ENCODE results near the gene KIF12. TPM values are rescaled to one million over a fixed set of nuclear protein-coding genes. Genes with fewer than 3 reads are reported as not detected.
"Not testable (repeated sequence)": the region's sequence is repeated elsewhere in the genome, so short reads cannot be mapped to it uniquely, and the experiment has no call there.

KIF12 gene
- total and polyA plus RNA-seq, 2 experiments from 2014 or later: 39.9 to 97.3 TPM

DNA sequence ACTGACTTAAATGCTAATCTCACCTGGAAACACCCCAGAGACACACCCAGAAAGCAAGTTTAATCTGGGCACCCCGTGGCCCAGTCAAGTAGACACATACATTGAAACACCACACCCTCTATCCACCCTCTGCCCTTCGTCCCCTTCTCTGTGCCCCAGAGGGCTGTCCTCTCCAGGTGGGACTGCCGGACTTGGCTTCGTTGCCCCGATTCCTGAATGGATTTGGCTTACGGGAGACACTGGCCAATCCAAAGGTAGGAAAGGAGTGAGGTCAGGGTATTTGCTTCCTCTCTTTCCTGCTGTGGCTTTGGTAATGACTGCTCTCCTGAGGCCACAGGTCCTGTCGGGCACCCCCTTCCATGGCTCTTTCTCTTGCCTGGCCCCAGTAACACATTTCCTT, 31.0 kb upstream of the KIF12 start:
- no peak overlapping the region for H3K27ac ChIP-seq
- no peaks in the 10 kb centered on the region for H3K9me2 ChIP-seq (replicated peaks; ENCODE audit: insufficient read depth)
- no peaks in the 10 kb centered on the region for H3K27me3 ChIP-seq
- H4K20me1 ChIP-seq (ENCODE audit: insufficient read depth, poor library complexity, severe bottlenecking): no peaks in the 10 kb centered on the region
- H3K79me2 ChIP-seq: no peaks in the 10 kb centered on the region
- WGBS (ENCODE audit: low lambda C conversion rate, missing lambda C conversion rate): 87% methylated on average over 7 of the region's 7 CpGs
- H3K9me3 ChIP-seq (ENCODE audit: low read depth): no peaks in the 10 kb centered on the region
- no peak overlapping the region for H3K4me3 ChIP-seq
- H3K4me2 ChIP-seq: no peak overlapping the region
- TF ChIP-seq EZH2 (IDR thresholded peaks at IDR 0.05; ENCODE audit: borderline replicate concordance) (no peak), CTCF (IDR thresholded peaks at IDR 0.05; ENCODE audit: poor library complexity) (no peak)
- H3K4me1 ChIP-seq (ENCODE audit: insufficient read depth): peaks cover under 1% of the 10 kb centered on the region
- H3K36me3 ChIP-seq (replicated peaks; ENCODE audit: insufficient read depth, low read depth): no peaks in the 10 kb centered on the region
- DNase-seq (ENCODE audit: low spot score): no peak
- no peak overlapping the region for H2AFZ ChIP-seq

GRCh38 chr9:114128759-114129158, 29.7 kb upstream of the KIF12 start:
- not testable (repeated sequence) for H3K36me3 ChIP-seq (replicated peaks; ENCODE audit: insufficient read depth, low read depth); H3K27me3 ChIP-seq; H2AFZ ChIP-seq; H3K4me3 ChIP-seq; H3K4me2 ChIP-seq; H3K27ac ChIP-seq; H3K9me3 ChIP-seq (ENCODE audit: low read depth); DNase-seq (ENCODE audit: low spot score); H4K20me1 ChIP-seq (ENCODE audit: insufficient read depth, poor library complexity, severe bottlenecking); H3K9me2 ChIP-seq (replicated peaks; ENCODE audit: insufficient read depth); H3K79me2 ChIP-seq
- H3K4me1 ChIP-seq (ENCODE audit: insufficient read depth): peaks cover 13% of the 10 kb centered on the region
- 88% methylated on average over 3 of the region's 3 CpGs for WGBS (ENCODE audit: low lambda C conversion rate, missing lambda C conversion rate)

GRCh38 chr9:114126247-114127060, 27.4 kb upstream of the KIF12 start:
- Histone ChIP-seq H3K27ac (no peak overlapping the region), H3K4me1 (ENCODE audit: insufficient read depth) (peaks cover 24% of the 10 kb centered on the region), H3K4me2 (no peak overlapping the region), H3K27me3 (no peaks in the 10 kb centered on the region), H4K20me1 (ENCODE audit: insufficient read depth, poor library complexity, severe bottlenecking) (no peaks in the 10 kb centered on the region), H3K79me2 (no peaks in the 10 kb centered on the region), H3K36me3 (replicated peaks; ENCODE audit: insufficient read depth, low read depth) (no peaks in the 10 kb centered on the region), H3K4me3 (no peak overlapping the region), H2AFZ (no peak overlapping the region), H3K9me2 (replicated peaks; ENCODE audit: insufficient read depth) (no peaks in the 10 kb centered on the region), H3K9me3 (ENCODE audit: low read depth) (no peaks in the 10 kb centered on the region)
- TF ChIP-seq EZH2phosphoT487 (IDR thresholded peaks at IDR 0.05; ENCODE audit: low read depth, severe bottlenecking, unreplicated experiment): no peak
- TF ChIP-seq CTCF (IDR thresholded peaks at IDR 0.05; ENCODE audit: poor library complexity): no peak
- TF ChIP-seq EZH2 (IDR thresholded peaks at IDR 0.05; ENCODE audit: borderline replicate concordance): no peak
- no peak for DNase-seq (ENCODE audit: low spot score)
- WGBS (ENCODE audit: low lambda C conversion rate, missing lambda C conversion rate): 86% methylated on average over 13 of the region's 13 CpGs

DNA sequence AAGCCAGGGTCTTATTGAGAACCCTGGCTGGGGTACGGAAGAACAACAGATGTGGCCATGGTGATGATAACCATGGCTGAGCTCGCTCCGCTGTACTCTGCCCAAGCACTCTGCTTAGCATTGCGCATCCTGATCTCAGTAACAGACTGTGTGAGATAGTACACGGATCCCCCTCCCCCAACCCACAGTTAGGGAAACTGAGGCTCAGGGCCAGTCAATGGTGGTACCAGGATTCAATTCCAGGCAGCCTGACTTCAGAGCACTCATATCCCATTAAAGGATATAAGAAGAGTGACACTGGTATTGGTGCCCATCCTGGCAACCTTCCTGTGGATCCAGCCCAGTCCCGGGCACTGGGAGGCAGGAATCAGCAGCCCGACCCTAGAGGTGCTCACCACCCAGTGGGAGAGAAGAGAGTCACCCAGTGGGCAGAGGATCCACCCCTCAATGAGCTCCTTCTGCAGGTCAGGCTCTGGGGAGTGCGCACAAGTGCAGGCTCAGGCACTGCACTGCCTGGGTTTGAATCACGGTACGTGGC, 26.5 kb upstream of the KIF12 start:
- Histone ChIP-seq H3K9me2 (replicated peaks; ENCODE audit: insufficient read depth) (no peaks in the 10 kb centered on the region), H3K4me1 (ENCODE audit: insufficient read depth) (peaks cover 29% of the 10 kb centered on the region), H3K4me2 (no peak overlapping the region), H4K20me1 (ENCODE audit: insufficient read depth, poor library complexity, severe bottlenecking) (no peaks in the 10 kb centered on the region), H3K27ac (no peak overlapping the region), H3K9me3 (ENCODE audit: low read depth) (no peaks in the 10 kb centered on the region), H3K27me3 (no peaks in the 10 kb centered on the region), H3K4me3 (no peak overlapping the region), H3K79me2 (no peaks in the 10 kb centered on the region), H3K36me3 (replicated peaks; ENCODE audit: insufficient read depth, low read depth) (no peaks in the 10 kb centered on the region), H2AFZ (no peak overlapping the region)
- DNase-seq (ENCODE audit: low spot score): no peak
- TF ChIP-seq EZH2 (IDR thresholded peaks at IDR 0.05; ENCODE audit: borderline replicate concordance) (no peak), CTCF (IDR thresholded peaks at IDR 0.05; ENCODE audit: poor library complexity) (no peak), EZH2phosphoT487 (IDR thresholded peaks at IDR 0.05; ENCODE audit: low read depth, severe bottlenecking, unreplicated experiment) (no peak)
- 78% methylated on average over 10 of the region's 10 CpGs for WGBS (ENCODE audit: low lambda C conversion rate, missing lambda C conversion rate)
